GM12878 (cell line): ENCODE measurements around the gene GGACT. TPM values are rescaled to one million over a fixed set of nuclear protein-coding genes. Genes with fewer than 3 reads are reported as not detected.

Experiments
- ATAC-seq: fragments of 200-7000 bp; cut with Tn5 transposase; 3 replicates; pipeline ENCODE4 v1.9.1; 2020; ENCODE audit warnings: mild to moderate bottlenecking, moderate library complexity
- BruUV-seq: library from RNA; stranded (reverse); fragments of 400-500 nt; replicated peaks from 2 replicates; lab custom pipeline; 2021; lab: Mats Ljungman, UMichigan
- CTCF ChIA-PET: fragments of 300-600 bp; sonication (Branson Sonifier 250); formaldehyde crosslinking; extraction: SDS; loops from one replicate; lab custom pipeline; 2021; ENCODE audit warnings: inconsistent platforms; lab: Yijun Ruan, JAX
- POLR2A ChIA-PET: fragments of 350-600 bp; formaldehyde crosslinking; extraction: SDS; loops from one replicate; lab custom pipeline; 2021; ENCODE audit warnings: inconsistent platforms; lab: Charles Lee
- RAD21 ChIA-PET: fragments of 300-600 bp; sonication (Branson Sonifier 250); formaldehyde crosslinking; loops from one replicate; lab custom pipeline; 2023; ENCODE audit warnings: antibody characterized with exemption; ENCODE audit not compliant: unreplicated experiment; lab: Charles Lee
- SMC1A ChIA-PET: fragments of 300-600 bp; sonication (Branson Sonifier 250); formaldehyde crosslinking; loops from one replicate; lab custom pipeline; 2023; ENCODE audit not compliant: unreplicated experiment, uncharacterized antibody; lab: Charles Lee
- DNase-seq: peaks from one replicate; pipeline ENCODE4 v3.0.0-alpha.2; 2011; ENCODE audit warnings: low read depth, low spot score
- FAIRE-seq: peaks from 3 replicates; lab custom pipeline; 2011; peaks lifted over from hg19 to GRCh38; lab: Jason Lieb, UNC
- H2AFZ ChIP-seq: 2 replicates; pipeline ENCODE4 v1.6.0; 2011; ENCODE audit warnings: low read depth, low read length, control low read depth; ENCODE audit not compliant: control insufficient read depth
- H3K27ac ChIP-seq: 2 replicates; pipeline ENCODE4 v1.5.1; 2011; ENCODE audit warnings: control low read depth; ENCODE audit not compliant: control insufficient read depth, insufficient read depth
- H3K27me3 ChIP-seq, 2 experiments: replicated peaks in 1 of 2; 2 replicates each; pipeline versions ENCODE4 v1.6.0 to v1.6.1; 2011; ENCODE audit warnings: low read length in 1 of 2; ENCODE audit not compliant: control insufficient read depth in 2 of 2, insufficient read depth in 2 of 2
- H3K36me3 ChIP-seq, 2 experiments: 2 replicates each; pipeline ENCODE4 v1.5.1; 2011; ENCODE audit warnings: low read length in 1 of 2; ENCODE audit not compliant: control insufficient read depth in 2 of 2, insufficient read depth in 2 of 2
- H3K4me1 ChIP-seq: 2 replicates; pipeline ENCODE4 v1.6.1; 2011; ENCODE audit warnings: mild to moderate bottlenecking, low read length, moderate library complexity, mixed read lengths; ENCODE audit not compliant: control insufficient read depth, insufficient read depth
- H3K4me2 ChIP-seq: 2 replicates; pipeline ENCODE4 v1.6.0; 2011; ENCODE audit warnings: control low read depth; ENCODE audit not compliant: control insufficient read depth, insufficient read depth
- H3K4me3 ChIP-seq: fragments of 200-600 bp; sonication (generic); 2 replicates; pipeline ENCODE4 v1.5.1; 2016
- H3K79me2 ChIP-seq: 2 replicates; pipeline ENCODE4 v1.6.0; 2011; ENCODE audit warnings: low read length; ENCODE audit not compliant: control insufficient read depth, insufficient read depth
- H3K9ac ChIP-seq: 2 replicates; pipeline ENCODE4 v1.8.0; 2011; ENCODE audit warnings: low read length, control low read depth, mixed read lengths; ENCODE audit not compliant: control insufficient read depth, insufficient read depth
- H3K9me3 ChIP-seq: replicated peaks from 3 replicates; pipeline ENCODE4 v1.5.1; 2011; ENCODE audit warnings: mild to moderate bottlenecking, low read length; ENCODE audit not compliant: control insufficient read depth, insufficient read depth
- H4K20me1 ChIP-seq: 2 replicates; pipeline ENCODE4 v1.6.0; 2011; ENCODE audit not compliant: control insufficient read depth, insufficient read depth
- DPF2 ChIP-seq: fragments of 450-650 bp; IDR thresholded peaks from 2 replicates; pipeline ENCODE4 v1.6.1; 2017; ENCODE audit warnings: mild to moderate bottlenecking
- ESRRA ChIP-seq: IDR thresholded peaks from 2 replicates; pipeline ENCODE4 v1.6.1; 2012; ENCODE audit warnings: mild to moderate bottlenecking, low read length, improper control_type of control experiment
- EZH2 ChIP-seq: IDR thresholded peaks from 2 replicates; pipeline ENCODE4 v1.6.1; 2012; ENCODE audit warnings: low read depth, mild to moderate bottlenecking, control low read depth, inconsistent platforms, low read length, borderline replicate concordance; ENCODE audit not compliant: control insufficient read depth
- KDM1A ChIP-seq: fragments of 200-600 bp; sonication (generic); IDR thresholded peaks from 2 replicates; pipeline ENCODE4 v1.6.1; 2016; ENCODE audit warnings: borderline replicate concordance
- NFYB ChIP-seq: IDR thresholded peaks from 2 replicates; pipeline ENCODE4 v1.6.1; 2011; ENCODE audit warnings: low read depth, mild to moderate bottlenecking, low read length, improper control_type of control experiment, moderate library complexity; ENCODE audit not compliant: insufficient read depth
- POLR2AphosphoS2 ChIP-seq: IDR thresholded peaks from 2 replicates; pipeline ENCODE4 v1.6.1; 2011; ENCODE audit warnings: low read depth, mild to moderate bottlenecking, low read length, improper control_type of control experiment, moderate library complexity
- RFX5 ChIP-seq: IDR thresholded peaks from 2 replicates; pipeline ENCODE4 v1.6.1; 2011; ENCODE audit warnings: low read depth, low read length, improper control_type of control experiment
- SMAD1 ChIP-seq: fragments of 450-650 bp; IDR thresholded peaks from 2 replicates; pipeline ENCODE4 v1.6.1; 2018; ENCODE audit warnings: mild to moderate bottlenecking, low read depth; ENCODE audit not compliant: partially characterized antibody
- WRNIP1 ChIP-seq: IDR thresholded peaks from 2 replicates; pipeline ENCODE4 v1.6.1; 2011; ENCODE audit warnings: low read depth, low read length, improper control_type of control experiment, borderline replicate concordance
- ZBTB4 ChIP-seq: fragments of 450-650 bp; formaldehyde crosslinking; IDR thresholded peaks from 2 replicates; pipeline ENCODE4 v1.4.0; 2022; ENCODE audit warnings: mild to moderate bottlenecking, moderate library complexity
- ZBTB40 ChIP-seq: fragments of 450-650 bp; IDR thresholded peaks from 2 replicates; pipeline ENCODE4 v1.6.1; 2016; ENCODE audit warnings: mild to moderate bottlenecking, moderate library complexity, borderline replicate concordance
- ZNF384 ChIP-seq: IDR thresholded peaks from 2 replicates; pipeline ENCODE4 v1.6.1; 2012; ENCODE audit warnings: low read depth, mild to moderate bottlenecking, low read length, improper control_type of control experiment, borderline replicate concordance
- WGBS: methylation state at CpG from one replicate; pipeline ENCODE4 v1.1.6; 2016; ENCODE audit warnings: low lambda C conversion rate; ENCODE audit not compliant: insufficient replicate concordance, insufficient coverage; ENCODE audit errors: missing lambda C conversion rate; 5-methylcytosine and 5-hydroxymethylcytosine counted together
- in situ Hi-C: fragments of 300-500 bp; cut with MboI; formaldehyde crosslinking; loops from 9 replicates; pipeline ENCODE4 v1.14.3; 2018; ENCODE audit warnings: mixed read lengths
- intact Hi-C: fragments of 100-400 bp; cut with micrococcal nuclease; formaldehyde crosslinking; loops from one replicate; pipeline ENCODE4 v1.14.2; 2022; ENCODE audit not compliant: unreplicated experiment
- polyA plus RNA-seq, 11 experiments: library from polyadenylated mRNA; depleted of rRNA in 4 of 11; unstranded in 6 of 11; stranded (reverse) in 5 of 11; fragments of >200 nt; fragmentation: Nextera tagmentation in 4 of 11; fragmentation: Illumina TruSeq in 1 of 11; extraction: Ambion mirVana in 4 of 11; extraction: Trizol in 1 of 11; gene quantifications; 1 replicate in 1 of 11; 2 replicates in 10 of 11; pipeline versions ENCODE4 v1.2.1 to v1.2.3, GENCODE V29; 2011 to 2016; ENCODE audit warnings: inconsistent platforms in 2 of 11, missing spikeins in 2 of 11, low read depth in 1 of 11
- total RNA-seq, 4 experiments: library from RNA; depleted of rRNA in 3 of 4; stranded (reverse); fragments of >200 nt in 3 of 4; fragmentation: Illumina TruSeq in 1 of 4; extraction: Trizol in 1 of 4; gene quantifications; 2 replicates each; pipeline versions ENCODE4 v1.2.1 to v1.2.3, GENCODE V29; 2013 to 2021

GGACT gene
- total and polyA plus RNA-seq, 10 of the 15 experiments (the other 5 are each of a cell fraction or from before 2014, with no cell fraction given) = 0.61 to 8.8 (median 4.2) TPM

- WGBS = 69% methylated on average over 7 of the region's 7 CpGs
- Histone ChIP-seq H3K4me2 (no peak overlapping the region), H4K20me1 (no peaks in the 10 kb centered on the region), H2AFZ (no peak overlapping the region), H3K27ac (no peak overlapping the region), H3K4me3 (no peak overlapping the region), H3K36me3 (peaks cover 0 to 3% of the 10 kb centered on the region in 2 experiments; a peak in 1 of 4 replicates), H3K27me3 (no peaks in the 10 kb centered on the region), H3K9ac (no peak overlapping the region), H3K9me3 (no peaks in the 10 kb centered on the region), H3K4me1 (peaks cover 7% of the 10 kb centered on the region), H3K79me2 (no peaks in the 10 kb centered on the region)
- ChIA-PET CTCF (interaction anchor here (1.2 kb wide), 1 partner anchor 855 kb away, joined by 3 read pairs; no protein-coding TSS in a partner anchor), SMC1A (no interaction called here), RAD21 (interaction anchor here (1.8 kb wide), 1 partner anchor 276 kb away, joined by 6 read pairs; no protein-coding TSS in a partner anchor), POLR2A (no interaction called here)
- FAIRE-seq = no peak
- in situ Hi-C loops (loop anchor here (5.0 to 10.0 kb wide), 3 partner anchors 277 to 854 kb away; no protein-coding TSS in a partner anchor), intact Hi-C loops (loop anchor here (5.0 to 10.0 kb wide), 4 partner anchors 144 to 1069 kb away; no protein-coding TSS in a partner anchor)
- no TSS peak for BruUV-seq
- ATAC-seq = no peak
- no peak for TF ChIP-seq ZBTB40
- TF ChIP-seq POLR2AphosphoS2 = no peak
- no peak for TF ChIP-seq EZH2
- no peak for TF ChIP-seq WRNIP1
- no peak for TF ChIP-seq KDM1A
- no peak for TF ChIP-seq DPF2
- no peak for TF ChIP-seq NFYB
- TF ChIP-seq ZNF384 = no peak
- no peak for TF ChIP-seq ZBTB4 (CRISPR knock-in tag)
- TF ChIP-seq ESRRA = no peak
- TF ChIP-seq RFX5 = no peak
- no peak for TF ChIP-seq SMAD1
- DNase-seq = no peak
Measured at GRCh38 chr13:100511466-100511865, 77.1 kb downstream of the GGACT start.
